IPS DF 4.7 (cell line): Measurements from ENCODE around the gene POPDC2.
"Not testable (repeated sequence)": the region's sequence is repeated elsewhere in the genome, so short reads cannot be mapped to it uniquely, and the experiment has no call there.

Experiments
- DNase-seq: peaks from one replicate; pipeline ENCODE4 v3.0.0-alpha.2; 2013; ENCODE audit warnings: low spot score; ENCODE audit errors: extremely low read depth

The POPDC2 gene

DNA sequence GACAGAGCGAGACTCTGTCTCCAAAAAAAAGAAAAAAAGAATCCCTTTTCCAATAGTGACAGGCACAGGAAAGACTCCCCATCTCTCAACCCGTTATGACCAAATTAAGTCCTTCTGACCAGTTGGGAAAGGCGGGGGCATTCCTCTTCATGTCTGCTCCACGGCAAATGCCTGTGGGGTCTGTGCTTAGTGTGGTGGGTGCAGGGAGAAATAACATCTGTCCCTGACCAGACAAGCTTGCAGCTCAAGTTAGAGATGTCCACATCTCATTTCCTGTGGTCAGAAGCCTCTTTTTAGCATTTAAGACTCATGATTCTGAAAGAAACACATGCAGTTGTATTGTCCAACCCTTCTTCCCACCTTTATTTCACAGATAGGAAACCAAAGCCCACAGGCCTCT, 46.5 kb downstream of the POPDC2 start:
- DNase-seq, result no peak

- no peak for DNase-seq
Measured at GRCh38 chr3:119613201-119613600, 47.2 kb downstream of the POPDC2 start.

DNA sequence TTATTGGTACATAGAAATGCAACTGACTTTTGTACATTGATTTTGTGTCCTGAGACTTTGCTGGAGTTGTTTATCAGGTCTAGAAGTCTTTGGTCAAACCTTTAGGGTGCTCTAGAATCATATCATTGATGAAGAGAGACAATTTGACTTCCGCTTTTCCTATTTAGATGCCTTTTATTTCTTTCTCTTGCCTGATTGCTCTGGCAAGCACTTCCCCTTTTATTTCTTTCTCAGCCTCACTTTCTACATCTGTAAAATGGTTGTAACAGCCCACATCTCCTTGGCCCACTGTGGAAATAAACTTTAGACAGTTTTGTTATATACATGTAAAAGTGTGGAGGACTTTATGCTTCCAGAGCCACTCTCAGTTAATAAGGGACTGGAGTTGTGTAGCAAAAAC, 48.7 kb downstream of the POPDC2 start:
- no peak for DNase-seq

DNA sequence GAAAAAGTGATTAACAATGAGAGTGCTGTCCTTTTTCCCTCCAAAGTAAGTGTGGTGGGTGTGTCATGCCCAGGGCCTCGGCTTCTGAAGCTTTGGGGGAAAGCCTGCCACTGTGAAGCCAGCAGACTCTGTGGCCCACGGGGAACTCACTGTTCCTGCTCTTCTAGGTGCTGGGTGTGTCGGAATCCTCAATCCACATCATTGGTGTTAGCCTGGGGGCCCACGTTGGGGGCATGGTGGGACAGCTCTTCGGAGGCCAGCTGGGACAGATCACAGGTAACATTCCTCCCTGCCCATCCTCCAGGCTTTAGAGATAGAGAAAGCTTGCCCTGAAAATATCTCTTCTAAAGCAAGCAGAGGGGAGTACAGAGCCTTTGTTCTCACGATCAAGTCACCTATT, 51.1 kb downstream of the POPDC2 start:
- DNase-seq, result no peak

- DNase-seq, result no peak
Measured at GRCh38 chr3:119608405-119609000, 51.9 kb downstream of the POPDC2 start.

- no peak for DNase-seq
Measured at GRCh38 chr3:119604878-119605277, 55.5 kb downstream of the POPDC2 start.

DNA sequence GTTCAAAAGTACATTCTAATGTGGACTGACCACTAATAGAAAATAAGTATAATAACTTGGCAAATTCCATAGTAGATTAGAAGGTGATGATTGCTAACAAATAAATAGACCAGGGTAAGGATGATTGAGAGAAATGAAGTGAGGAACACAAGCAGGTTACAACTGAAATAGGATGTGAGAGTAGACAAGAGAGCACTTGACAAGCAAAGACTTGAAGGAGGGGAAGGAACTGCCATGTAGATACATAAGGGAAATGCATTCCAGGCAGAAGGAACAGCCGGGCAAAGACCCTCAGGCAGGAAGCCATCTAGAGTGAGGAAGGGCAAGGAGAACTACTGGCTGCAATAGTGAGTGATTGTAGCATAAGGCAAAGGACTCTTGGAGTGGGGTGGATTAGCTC, 57.7 kb downstream of the POPDC2 start:
- no peak for DNase-seq

- no peak for DNase-seq
Measured at GRCh38 chr3:119601154-119601553, 59.2 kb downstream of the POPDC2 start.

DNA sequence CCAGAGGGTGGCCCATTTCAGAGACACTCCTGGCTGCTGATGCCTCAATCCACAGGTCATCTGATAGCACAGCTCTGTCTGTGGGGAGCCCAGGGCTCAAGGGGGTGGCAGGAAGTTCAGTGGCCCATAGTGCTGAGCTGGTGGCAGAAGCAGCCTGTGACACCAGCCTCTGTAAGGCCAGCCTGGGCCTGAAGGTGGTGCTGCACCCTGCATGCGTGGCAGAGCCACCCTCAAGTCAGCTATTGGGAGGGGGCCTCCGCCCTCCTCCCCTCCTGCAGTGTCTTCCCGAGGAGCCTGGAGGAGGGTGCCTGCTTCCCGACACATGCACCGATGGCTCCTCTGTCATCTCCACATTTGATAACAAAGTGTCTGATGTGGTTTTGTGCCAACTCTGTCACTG, 59.7 kb downstream of the POPDC2 start:
- DNase-seq, result peak; percentile 36

GRCh38 chr3:119599558-119600174, 60.7 kb downstream of the POPDC2 start:
- no peak for DNase-seq

DNA sequence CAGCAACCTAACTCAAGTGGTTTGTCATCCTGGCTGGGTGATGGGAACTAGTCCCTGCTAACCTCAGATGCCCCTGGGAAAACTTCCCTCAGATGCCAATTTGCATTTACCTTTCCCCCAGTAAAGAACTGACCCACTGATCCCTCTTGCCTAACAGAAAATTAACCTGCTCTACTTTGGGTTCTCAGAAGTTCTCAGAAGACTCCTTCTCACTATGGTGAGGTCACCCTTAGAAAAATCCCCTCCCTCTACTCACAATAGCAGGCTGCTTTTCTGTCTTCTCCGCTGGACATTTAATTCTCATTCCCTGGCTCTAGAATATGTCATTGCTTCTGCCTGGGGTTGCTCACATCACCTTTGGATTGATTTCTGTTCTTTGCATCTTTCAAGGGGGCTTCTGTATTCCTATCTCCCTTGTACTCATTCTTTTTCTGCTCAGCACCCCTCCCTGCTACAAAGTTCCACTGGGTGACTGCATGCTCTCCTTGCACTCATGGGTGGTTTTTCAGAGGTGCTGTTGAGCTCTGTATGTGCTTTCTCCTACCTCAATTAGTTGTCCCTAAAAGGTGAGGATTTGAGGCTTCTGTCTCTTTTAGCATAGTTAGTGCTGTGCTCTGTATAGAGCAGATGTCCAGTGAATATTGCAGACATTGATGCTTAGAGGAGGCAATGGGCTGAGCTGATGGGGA, 61.8 kb downstream of the POPDC2 start:
- no peak for DNase-seq

GRCh38 chr3:119597548-119598288, 62.7 kb downstream of the POPDC2 start, which contains the start of gene PLA1A:
PLA1A (plus strand) TSS chr3:119597885; CDS start chr3:119597914, 29 bp downstream.
- DNase-seq, result no peak

GRCh38 chr3:119596398-119596797, 64.0 kb downstream of the POPDC2 start:
- no peak for DNase-seq

GRCh38 chr3:119595639-119596334, 64.6 kb downstream of the POPDC2 start:
- no peak for DNase-seq

DNA sequence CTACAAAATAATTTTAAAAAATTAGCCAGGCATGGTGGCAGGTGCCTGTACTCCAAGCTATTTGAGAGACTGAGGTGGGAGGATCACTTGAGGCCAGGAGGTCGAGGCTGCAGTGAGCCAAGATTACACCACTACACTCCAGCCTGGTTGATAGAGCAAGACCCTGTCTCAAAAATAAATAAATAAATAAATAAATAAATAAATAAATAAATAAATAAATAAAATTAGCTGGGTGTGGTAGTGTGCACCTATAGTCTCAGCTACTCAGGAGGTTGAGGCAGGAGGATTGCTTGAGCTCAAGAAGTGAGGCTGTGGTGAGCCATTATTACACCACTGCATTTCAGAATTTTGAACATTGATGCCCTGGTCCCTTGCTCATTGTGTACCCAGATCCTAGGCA, 65.5 kb downstream of the POPDC2 start:
- not testable (repeated sequence) for DNase-seq

DNA sequence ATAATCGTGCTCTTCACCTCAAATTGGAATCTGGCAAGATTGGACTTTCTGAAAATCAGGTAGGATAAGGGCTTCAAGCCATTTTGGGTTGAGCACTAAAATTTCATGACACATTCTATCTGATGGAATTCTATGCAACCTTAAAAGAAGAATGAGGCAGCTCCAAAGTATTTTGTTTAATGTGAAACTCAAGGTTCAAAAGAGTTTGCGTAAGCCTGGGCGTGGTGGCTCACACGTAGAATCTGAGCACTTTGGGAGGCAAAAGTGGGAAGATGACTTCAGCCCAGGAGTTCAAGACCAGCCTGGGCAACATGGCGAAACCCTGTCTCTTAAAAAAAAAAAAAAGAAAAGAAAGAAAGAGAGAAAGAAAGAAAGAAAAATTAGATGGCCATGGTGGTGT, 66.3 kb downstream of the POPDC2 start:
- DNase-seq, result no peak

GRCh38 chr3:119592861-119593260, 67.5 kb downstream of the POPDC2 start:
- no peak for DNase-seq
